ENCODE measurements around the gene CPZ. TPM values are rescaled to one million over a fixed set of nuclear protein-coding genes. Genes with fewer than 3 reads are reported as not detected.

CPZ gene
- total RNA-seq, 1 donor from 2014 or later, result not detected

GRCh38 chr4:8640816-8641215, 48.3 kb downstream of the CPZ start:
- no peak for DNase-seq (ENCODE audit: low spot score)
- peaks cover 10% of the 10 kb centered on the region for H3K27me3 ChIP-seq
- no peak overlapping the region for H3K4me2 ChIP-seq
- no peaks in the 10 kb centered on the region for H3K9me3 ChIP-seq (ENCODE audit: low read depth)
- no peaks in the 10 kb centered on the region for H4K20me1 ChIP-seq (ENCODE audit: low read depth)
- peaks cover 10% of the 10 kb centered on the region for H3K4me1 ChIP-seq
- Mint-ChIP-seq H3K27me3 (ENCODE audit: insufficient read depth, low read depth) (peaks cover 25% of the 10 kb centered on the region), H3K4me1 (peaks cover under 1% of the 10 kb centered on the region), H3K27ac (no peak overlapping the region), H3K36me3 (no peaks in the 10 kb centered on the region), H3K9me3 (no peaks in the 10 kb centered on the region), H3K4me3 (no peak overlapping the region)
- no peaks in the 10 kb centered on the region for H3K79me2 ChIP-seq (ENCODE audit: low read depth)
- H3K4me3 ChIP-seq, result no peak overlapping the region
- H3K9ac ChIP-seq, result no peak overlapping the region
- H2AFZ ChIP-seq (replicated peaks), result no peak overlapping the region
- TF ChIP-seq EZH2 (IDR thresholded peaks at IDR 0.05), result no peak
- no peak overlapping the region for H3K27ac ChIP-seq
- H3K36me3 ChIP-seq, result no peaks in the 10 kb centered on the region
- H3F3A ChIP-seq (ENCODE audit: low read depth), result no peaks in the 10 kb centered on the region

GRCh38 chr4:8641256-8641655, 48.7 kb downstream of the CPZ start:
- Mint-ChIP-seq H3K36me3 (no peaks in the 10 kb centered on the region), H3K4me1 (peaks cover 4% of the 10 kb centered on the region), H3K4me3 (no peak overlapping the region), H3K9me3 (no peaks in the 10 kb centered on the region), H3K27ac (no peak overlapping the region), H3K27me3 (ENCODE audit: insufficient read depth, low read depth) (peaks cover 25% of the 10 kb centered on the region)
- Histone ChIP-seq H3K4me3 (no peak overlapping the region), H3K4me2 (no peak overlapping the region), H3K9me3 (ENCODE audit: low read depth) (no peaks in the 10 kb centered on the region), H3K4me1 (peaks cover 13% of the 10 kb centered on the region), H3K79me2 (ENCODE audit: low read depth) (no peaks in the 10 kb centered on the region), H3F3A (ENCODE audit: low read depth) (no peaks in the 10 kb centered on the region), H4K20me1 (ENCODE audit: low read depth) (no peaks in the 10 kb centered on the region), H2AFZ (replicated peaks) (no peak overlapping the region), H3K27ac (no peak overlapping the region), H3K9ac (no peak overlapping the region), H3K27me3 (peaks cover 10% of the 10 kb centered on the region), H3K36me3 (no peaks in the 10 kb centered on the region)
- TF ChIP-seq CTCF (IDR thresholded peaks at IDR 0.05) (no peak), EZH2phosphoT487 (IDR thresholded peaks at IDR 0.05) (no peak), EZH2 (IDR thresholded peaks at IDR 0.05) (no peak)
- no peak for DNase-seq (ENCODE audit: low spot score)

- H3K27ac Mint-ChIP-seq, result no peak overlapping the region
- H3K4me2 ChIP-seq, result no peak overlapping the region
- no peak overlapping the region for H2AFZ ChIP-seq (replicated peaks)
- H3K9me3 Mint-ChIP-seq, result no peaks in the 10 kb centered on the region
- H4K20me1 ChIP-seq (ENCODE audit: low read depth), result no peaks in the 10 kb centered on the region
- H3K4me3 ChIP-seq, result no peak overlapping the region
- no peaks in the 10 kb centered on the region for H3K36me3 Mint-ChIP-seq
- no peaks in the 10 kb centered on the region for H3K9me3 ChIP-seq (ENCODE audit: low read depth)
- no peak for DNase-seq (ENCODE audit: low spot score)
- peaks cover 11% of the 10 kb centered on the region for H3K4me1 Mint-ChIP-seq
- no peak overlapping the region for H3K27ac ChIP-seq
- TF ChIP-seq EZH2phosphoT487 (IDR thresholded peaks at IDR 0.05), result no peak
- no peak for TF ChIP-seq CTCF (IDR thresholded peaks at IDR 0.05)
- no peak for TF ChIP-seq EZH2 (IDR thresholded peaks at IDR 0.05)
- H3K36me3 ChIP-seq, result no peaks in the 10 kb centered on the region
- peaks cover 8% of the 10 kb centered on the region for H3K27me3 ChIP-seq
- H3K4me3 Mint-ChIP-seq, result no peak overlapping the region
- peaks cover 20% of the 10 kb centered on the region for H3K4me1 ChIP-seq
- H3K27me3 Mint-ChIP-seq (ENCODE audit: insufficient read depth, low read depth), result peaks cover 25% of the 10 kb centered on the region
- no peaks in the 10 kb centered on the region for H3F3A ChIP-seq (ENCODE audit: low read depth)
- no peak overlapping the region for H3K9ac ChIP-seq
- no peaks in the 10 kb centered on the region for H3K79me2 ChIP-seq (ENCODE audit: low read depth)
These were observed 49.5 kb downstream of the CPZ start for GRCh38 chr4:8641931-8642650.

- Histone ChIP-seq H3K9ac (no peak overlapping the region), H3K4me3 (no peak overlapping the region), H4K20me1 (ENCODE audit: low read depth) (no peaks in the 10 kb centered on the region), H3K4me1 (peaks cover 20% of the 10 kb centered on the region), H2AFZ (replicated peaks) (no peak overlapping the region), H3K4me2 (no peak overlapping the region), H3F3A (ENCODE audit: low read depth) (no peaks in the 10 kb centered on the region), H3K9me3 (ENCODE audit: low read depth) (no peaks in the 10 kb centered on the region), H3K36me3 (no peaks in the 10 kb centered on the region), H3K27me3 (peaks cover 2% of the 10 kb centered on the region), H3K79me2 (ENCODE audit: low read depth) (no peaks in the 10 kb centered on the region), H3K27ac (no peak overlapping the region)
- no peaks in the 10 kb centered on the region for H3K36me3 Mint-ChIP-seq
- peaks cover 25% of the 10 kb centered on the region for H3K27me3 Mint-ChIP-seq (ENCODE audit: insufficient read depth, low read depth)
- no peak overlapping the region for H3K27ac Mint-ChIP-seq
- DNase-seq (ENCODE audit: low spot score), result no peak
- no peaks in the 10 kb centered on the region for H3K9me3 Mint-ChIP-seq
- TF ChIP-seq CTCF (IDR thresholded peaks at IDR 0.05) (no peak), EZH2 (IDR thresholded peaks at IDR 0.05) (no peak), EZH2phosphoT487 (IDR thresholded peaks at IDR 0.05) (no peak)
- no peak overlapping the region for H3K4me3 Mint-ChIP-seq
- peaks cover 11% of the 10 kb centered on the region for H3K4me1 Mint-ChIP-seq
These were observed 50.2 kb downstream of the CPZ start for GRCh38 chr4:8642651-8643321.
